CD8-positive, alpha-beta memory T cell (primary cell): Measurements from ENCODE around the gene LRRFIP1. TPM values are rescaled to one million over a fixed set of nuclear protein-coding genes. Genes with fewer than 3 reads are reported as not detected.

Source experiments
- CTCF ChIA-PET: fragments of 350-600 bp; sonication (Branson Sonifier 250); formaldehyde crosslinking; loops from one replicate; lab custom pipeline; 2021; ENCODE audit warnings: antibody characterized with exemption; lab: Charles Lee
- POLR2A ChIA-PET: fragments of 350-600 bp; sonication (Branson Sonifier 250); formaldehyde crosslinking; loops from one replicate; lab custom pipeline; 2021; ENCODE audit warnings: antibody characterized with exemption; lab: Charles Lee
- DNase-seq, 5 donors: peaks; one replicate each; pipeline versions ENCODE4 v3.0.0 to v3.0.0-alpha.2; 2020 to 2022; ENCODE audit warnings: mixed read lengths in 1 of 5
- H3K27ac ChIP-seq: one replicate; pipeline ENCODE4 v1.7.0; 2013; ENCODE audit warnings: low read depth, mild to moderate bottlenecking, low read length, moderate library complexity
- H3K27me3 ChIP-seq: 2 replicates; pipeline ENCODE4 v1.7.0; 2013; ENCODE audit warnings: low read length, mild to moderate bottlenecking; ENCODE audit not compliant: insufficient read depth, poor library complexity, severe bottlenecking
- H3K36me3 ChIP-seq: 2 replicates; pipeline ENCODE4 v1.7.0; 2013; ENCODE audit warnings: mild to moderate bottlenecking, low read length, moderate library complexity; ENCODE audit not compliant: insufficient read depth
- H3K4me1 ChIP-seq: 2 replicates; pipeline ENCODE4 v1.7.0; 2013; ENCODE audit warnings: mild to moderate bottlenecking, low read length, moderate library complexity; ENCODE audit not compliant: insufficient read depth
- H3K4me3 ChIP-seq: 2 replicates; pipeline ENCODE4 v1.7.0; 2013; ENCODE audit warnings: mild to moderate bottlenecking, low read length
- H3K9me3 ChIP-seq: 2 replicates; pipeline ENCODE4 v1.7.0; 2013; ENCODE audit warnings: mild to moderate bottlenecking, low read length
- H3K27ac Mint-ChIP-seq, 8 donors: one replicate each; pipeline ENCODE4 v1.8.0; 2020 to 2021; ENCODE audit warnings: mixed read lengths in 8 of 8, mild to moderate bottlenecking in 6 of 8, inconsistent platforms in 3 of 8, moderate library complexity in 3 of 8
- H3K27me3 Mint-ChIP-seq, 2 donors: one replicate each; pipeline ENCODE4 v1.8.0; 2020 to 2021; ENCODE audit warnings: mixed read lengths in 2 of 2, mild to moderate bottlenecking in 1 of 2, moderate library complexity in 1 of 2
- H3K36me3 Mint-ChIP-seq, 3 donors: one replicate each; pipeline ENCODE4 v1.8.0; 2020 to 2021; ENCODE audit warnings: mixed read lengths in 3 of 3, inconsistent platforms in 1 of 3, mild to moderate bottlenecking in 1 of 3
- H3K4me1 Mint-ChIP-seq, 3 donors: one replicate each; pipeline ENCODE4 v1.8.0; 2020 to 2021; ENCODE audit warnings: mixed read lengths in 3 of 3, inconsistent platforms in 1 of 3, mild to moderate bottlenecking in 1 of 3
- H3K4me3 Mint-ChIP-seq, 7 donors: one replicate each; pipeline ENCODE4 v1.8.0; 2020 to 2021; ENCODE audit warnings: mixed read lengths in 7 of 7, mild to moderate bottlenecking in 6 of 7, moderate library complexity in 4 of 7, inconsistent platforms in 2 of 7
- H3K9me3 Mint-ChIP-seq, 5 donors: one replicate each; pipeline ENCODE4 v1.8.0; 2020 to 2022; ENCODE audit warnings: mixed read lengths in 5 of 5, mild to moderate bottlenecking in 3 of 5, moderate library complexity in 2 of 5, inconsistent platforms in 1 of 5
- polyA plus RNA-seq: library from polyadenylated mRNA; unstranded; fragments of 300-500 nt; fragmentation: Illumina TruSeq; gene quantifications from one replicate; pipeline ENCODE4 v1.2.3, GENCODE V29; 2021
- total RNA-seq, 2 experiments: library from RNA; stranded (reverse); gene quantifications; one replicate each; pipeline ENCODE4 v1.2.3, GENCODE V29; 2021

Gene LRRFIP1
- total and polyA plus RNA-seq, 3 experiments from 2014 or later = 128 to 192 (median 188) TPM

GRCh38 chr2:237668440-237668839 is 41.1 kb downstream of the LRRFIP1 start:
- H3K9me3 ChIP-seq = no peaks in the 10 kb centered on the region
- no peak overlapping the region for H3K4me3 Mint-ChIP-seq
- peaks cover 11 to 35% of the 10 kb centered on the region in 2 donors for H3K27me3 Mint-ChIP-seq
- H3K36me3 ChIP-seq = no peaks in the 10 kb centered on the region
- ChIA-PET CTCF (interaction anchor here (11.5 to 12.1 kb wide), 2 partner anchors 28 to 76 kb away, joined by 268 to 295 read pairs; no protein-coding TSS in a partner anchor), POLR2A (no interaction called here)
- no peak for DNase-seq
- no peaks in the 10 kb centered on the region for H3K36me3 Mint-ChIP-seq
- H3K4me1 ChIP-seq = peaks cover 5% of the 10 kb centered on the region
- peaks cover 7 to 11% (median 9%) of the 10 kb centered on the region in 3 donors for H3K4me1 Mint-ChIP-seq
- H3K27me3 ChIP-seq = no peaks in the 10 kb centered on the region
- no peak overlapping the region for H3K4me3 ChIP-seq
- H3K27ac Mint-ChIP-seq = no peak overlapping the region
- H3K9me3 Mint-ChIP-seq = no peaks in the 10 kb centered on the region
- H3K27ac ChIP-seq = no peak overlapping the region

GRCh38 chr2:237669283-237669627 is 41.9 kb downstream of the LRRFIP1 start:
- Mint-ChIP-seq H3K4me3 (no peak overlapping the region), H3K36me3 (no peaks in the 10 kb centered on the region), H3K4me1 (peaks cover 16 to 19% (median 17%) of the 10 kb centered on the region in 3 donors), H3K9me3 (peaks cover 0 to 1% (median 0%) of the 10 kb centered on the region in 5 donors), H3K27me3 (peaks cover 15 to 28% of the 10 kb centered on the region in 2 donors), H3K27ac (no peak overlapping the region)
- ChIA-PET POLR2A (no interaction called here), CTCF (interaction anchor here (11.5 to 12.1 kb wide), 2 partner anchors 27 to 75 kb away, joined by 268 to 295 read pairs; no protein-coding TSS in a partner anchor)
- Histone ChIP-seq H3K4me3 (no peak overlapping the region), H3K9me3 (no peaks in the 10 kb centered on the region), H3K4me1 (peaks cover 11% of the 10 kb centered on the region), H3K27ac (no peak overlapping the region), H3K36me3 (no peaks in the 10 kb centered on the region), H3K27me3 (no peaks in the 10 kb centered on the region)
- no peak for DNase-seq

- Histone ChIP-seq H3K4me3 (no peak overlapping the region), H3K36me3 (no peaks in the 10 kb centered on the region), H3K4me1 (peaks cover 17% of the 10 kb centered on the region), H3K27ac (no peak overlapping the region), H3K27me3 (no peaks in the 10 kb centered on the region), H3K9me3 (no peaks in the 10 kb centered on the region)
- H3K4me3 Mint-ChIP-seq = no peak overlapping the region
- H3K27ac Mint-ChIP-seq = peak overlapping the region in 1 of 8 donors; percentile 43
- no peaks in the 10 kb centered on the region for H3K36me3 Mint-ChIP-seq
- ChIA-PET CTCF (interaction anchor here (11.5 to 12.1 kb wide), 2 partner anchors 26 to 75 kb away, joined by 268 to 295 read pairs; no protein-coding TSS in a partner anchor), POLR2A (no interaction called here)
- H3K9me3 Mint-ChIP-seq = peaks cover 0 to 1% (median 0%) of the 10 kb centered on the region in 5 donors
- peaks cover 15 to 22% of the 10 kb centered on the region in 2 donors for H3K27me3 Mint-ChIP-seq
- DNase-seq = no peak
- peaks cover 21 to 25% (median 23%) of the 10 kb centered on the region in 3 donors for H3K4me1 Mint-ChIP-seq
Measured at GRCh38 chr2:237669628-237670392, 42.4 kb downstream of the LRRFIP1 start.

GRCh38 chr2:237670641-237671040 is 43.3 kb downstream of the LRRFIP1 start:
- H3K27ac Mint-ChIP-seq = peak overlapping the region in 1 of 8 donors; percentile 74
- H3K4me1 ChIP-seq = peaks cover 25% of the 10 kb centered on the region
- H3K27me3 ChIP-seq = no peaks in the 10 kb centered on the region
- H3K4me1 Mint-ChIP-seq = peaks cover 29 to 33% (median 31%) of the 10 kb centered on the region in 3 donors
- no peak for DNase-seq
- H3K27ac ChIP-seq = no peak overlapping the region
- H3K4me3 ChIP-seq = no peak overlapping the region
- no peaks in the 10 kb centered on the region for H3K9me3 ChIP-seq
- peaks cover 0 to 1% (median 0%) of the 10 kb centered on the region in 5 donors for H3K9me3 Mint-ChIP-seq
- no peaks in the 10 kb centered on the region for H3K36me3 ChIP-seq
- peaks cover 13 to 22% of the 10 kb centered on the region in 2 donors for H3K27me3 Mint-ChIP-seq
- CTCF ChIA-PET = interaction anchor here (1.3 to 12.1 kb wide), 3 partner anchors 11 to 74 kb away, joined by 3 to 295 read pairs (median 268); no protein-coding TSS in a partner anchor
- H3K36me3 Mint-ChIP-seq = no peaks in the 10 kb centered on the region
- POLR2A ChIA-PET = no interaction called here
- H3K4me3 Mint-ChIP-seq = no peak overlapping the region

GRCh38 chr2:237671466-237672138 is 44.2 kb downstream of the LRRFIP1 start:
- no peak overlapping the region for H3K27ac ChIP-seq
- peaks cover 33% of the 10 kb centered on the region for H3K4me1 ChIP-seq
- Mint-ChIP-seq H3K4me1 (peaks cover 35 to 40% (median 38%) of the 10 kb centered on the region in 3 donors), H3K36me3 (no peaks in the 10 kb centered on the region), H3K27me3 (peaks cover 11 to 22% of the 10 kb centered on the region in 2 donors), H3K9me3 (peaks cover 0 to 1% (median 0%) of the 10 kb centered on the region in 5 donors), H3K27ac (peak overlapping the region in 6 of 8 donors; percentile 26 to 95 (median 47)), H3K4me3 (peak overlapping the region in 1 of 7 donors; percentile 8)
- no peaks in the 10 kb centered on the region for H3K27me3 ChIP-seq
- no peaks in the 10 kb centered on the region for H3K36me3 ChIP-seq
- no peaks in the 10 kb centered on the region for H3K9me3 ChIP-seq
- ChIA-PET POLR2A (interaction anchor here (0.6 kb wide), 1 partner anchor 48 kb away, joined by 3 read pairs; no protein-coding TSS in a partner anchor), CTCF (interaction anchor here (0.9 to 12.1 kb wide), 10 partner anchors 10 to 82 kb away, joined by 3 to 295 read pairs (median 16); no protein-coding TSS in a partner anchor)
- DNase-seq = no peak
- no peak overlapping the region for H3K4me3 ChIP-seq

- Histone ChIP-seq H3K4me3 (peak overlapping the region; percentile 70), H3K27ac (peak overlapping the region; percentile 96), H3K9me3 (no peaks in the 10 kb centered on the region), H3K36me3 (no peaks in the 10 kb centered on the region), H3K4me1 (peaks cover 41% of the 10 kb centered on the region), H3K27me3 (no peaks in the 10 kb centered on the region)
- CTCF ChIA-PET = interaction anchor here (0.8 to 12.1 kb wide), 18 partner anchors 11 to 591 kb away, joined by 3 to 295 read pairs (median 8); no protein-coding TSS in a partner anchor
- no peak for DNase-seq
- Mint-ChIP-seq H3K27ac (peak overlapping the region; percentile 95 to 100 (median 100)), H3K9me3 (peaks cover 0 to 1% (median 0%) of the 10 kb centered on the region in 5 donors), H3K4me3 (peak overlapping the region; percentile 58 to 95 (median 91)), H3K4me1 (peaks cover 45 to 49% (median 47%) of the 10 kb centered on the region in 3 donors), H3K27me3 (peaks cover 6 to 15% of the 10 kb centered on the region in 2 donors), H3K36me3 (no peaks in the 10 kb centered on the region)
- POLR2A ChIA-PET = interaction anchor here (0.7 to 4.7 kb wide), 6 partner anchors 15 to 76 kb away, joined by 3 to 56 read pairs (median 12); no protein-coding TSS in a partner anchor
Measured at GRCh38 chr2:237672731-237673129, 45.3 kb downstream of the LRRFIP1 start.

- no peaks in the 10 kb centered on the region for H3K9me3 ChIP-seq
- Mint-ChIP-seq H3K9me3 (peaks cover 0 to 1% (median 0%) of the 10 kb centered on the region in 5 donors), H3K27me3 (peaks cover 6 to 8% of the 10 kb centered on the region in 2 donors), H3K4me1 (peaks cover 45 to 51% (median 47%) of the 10 kb centered on the region in 3 donors), H3K27ac (peak overlapping the region; percentile 95 to 100 (median 100)), H3K4me3 (peak overlapping the region; percentile 58 to 95 (median 91)), H3K36me3 (no peaks in the 10 kb centered on the region)
- ChIA-PET CTCF (interaction anchor here (0.8 to 12.1 kb wide), 20 partner anchors 10 to 590 kb away, joined by 3 to 295 read pairs (median 6); no protein-coding TSS in a partner anchor), POLR2A (interaction anchor here (0.7 to 4.7 kb wide), 6 partner anchors 14 to 75 kb away, joined by 3 to 56 read pairs (median 12); no protein-coding TSS in a partner anchor)
- H3K36me3 ChIP-seq = no peaks in the 10 kb centered on the region
- DNase-seq = peak; percentile 83 to 96 (median 92)
- H3K27me3 ChIP-seq = no peaks in the 10 kb centered on the region
- H3K27ac ChIP-seq = peak overlapping the region; percentile 96
- peaks cover 41% of the 10 kb centered on the region for H3K4me1 ChIP-seq
- peak overlapping the region; percentile 70 for H3K4me3 ChIP-seq
Measured at GRCh38 chr2:237673130-237674001, 46.0 kb downstream of the LRRFIP1 start.
